HG02642 (cell line): ENCODE results near the gene TSPAN10.
"Not testable (repeated sequence)": the region's sequence is repeated elsewhere in the genome, so short reads cannot be mapped to it uniquely, and the experiment has no call there.

ENCODE experiments used
- ATAC-seq: cut with Tn5 transposase; IDR thresholded peaks from one replicate; pipeline ENCODE4 v1.9.1; 2021; ENCODE audit warnings: mild to moderate bottlenecking; ENCODE audit not compliant: unreplicated experiment, poor library complexity

The TSPAN10 gene

GRCh38 chr17:81636505-81637288 lies at the start of gene TSPAN10, which contains the start of gene NPLOC4:
TSS of gene TSPAN10 (plus strand) at chr17:81637196. CDS start at chr17:81642413, 5,217 bp downstream.
TSS of gene NPLOC4 (minus strand) at chr17:81637112. CDS start at chr17:81636930, 182 bp downstream.
- ATAC-seq: peak; percentile 92

- ATAC-seq: no peak
Observed at GRCh38 chr17:81589612-81590011, 47.4 kb upstream of the TSPAN10 start.

GRCh38 chr17:81590121-81590520 lies 46.9 kb upstream of the TSPAN10 start:
- no peak for ATAC-seq

- no peak for ATAC-seq
Observed at GRCh38 chr17:81591971-81592370, 45.0 kb upstream of the TSPAN10 start.

- ATAC-seq: no peak
Observed at GRCh38 chr17:81593105-81593871, 43.7 kb upstream of the TSPAN10 start.

- no peak for ATAC-seq
Observed at GRCh38 chr17:81599719-81600486, 37.1 kb upstream of the TSPAN10 start.

GRCh38 chr17:81601525-81602120 lies 35.4 kb upstream of the TSPAN10 start:
- ATAC-seq: no peak

GRCh38 chr17:81603846-81604610 lies 33.0 kb upstream of the TSPAN10 start:
- ATAC-seq: no peak

GRCh38 chr17:81607431-81607830 lies 29.6 kb upstream of the TSPAN10 start:
- ATAC-seq: no peak

- ATAC-seq: no peak
Observed at GRCh38 chr17:81608082-81608481, 28.9 kb upstream of the TSPAN10 start.

GRCh38 chr17:81608605-81609004 lies 28.4 kb upstream of the TSPAN10 start:
- ATAC-seq: no peak

GRCh38 chr17:81609541-81610311 lies 27.3 kb upstream of the TSPAN10 start:
- ATAC-seq: no peak

GRCh38 chr17:81612172-81612970 lies 24.6 kb upstream of the TSPAN10 start:
- no peak for ATAC-seq

- ATAC-seq: no peak
Observed at GRCh38 chr17:81615401-81615930, 21.5 kb upstream of the TSPAN10 start.

GRCh38 chr17:81616877-81617276 lies 20.1 kb upstream of the TSPAN10 start:
- ATAC-seq: no peak

GRCh38 chr17:81618307-81618706 lies 18.7 kb upstream of the TSPAN10 start:
- not testable (repeated sequence) for ATAC-seq

GRCh38 chr17:81621494-81622130 lies 15.4 kb upstream of the TSPAN10 start:
- no peak for ATAC-seq
